MM.1S (cell line): ENCODE data around the gene GSTT4.

Experiments used
- EZH2 ChIP-seq: fragments of 300-600 bp; sonication (generic); optimal IDR thresholded peaks from 2 replicates; pipeline ENCODE3; 2017; ENCODE audit warnings: low read depth, mild to moderate bottlenecking, antibody characterized with exemption, low read length, mixed read lengths
- EZH2phosphoT487 ChIP-seq: fragments of 300-600 bp; sonication (generic); IDR thresholded peaks from 2 replicates; pipeline ENCODE4 v1.6.1; 2018; ENCODE audit warnings: antibody characterized with exemption, low read length
- TF ChIP-seq, protein P1 (sequence below): fragments of 300-600 bp; sonication (generic); IDR thresholded peaks from 2 replicates; pipeline ENCODE4 v1.5.1; 2016; ENCODE audit warnings: antibody characterized with exemption, low read length, mixed read lengths

DNA sequence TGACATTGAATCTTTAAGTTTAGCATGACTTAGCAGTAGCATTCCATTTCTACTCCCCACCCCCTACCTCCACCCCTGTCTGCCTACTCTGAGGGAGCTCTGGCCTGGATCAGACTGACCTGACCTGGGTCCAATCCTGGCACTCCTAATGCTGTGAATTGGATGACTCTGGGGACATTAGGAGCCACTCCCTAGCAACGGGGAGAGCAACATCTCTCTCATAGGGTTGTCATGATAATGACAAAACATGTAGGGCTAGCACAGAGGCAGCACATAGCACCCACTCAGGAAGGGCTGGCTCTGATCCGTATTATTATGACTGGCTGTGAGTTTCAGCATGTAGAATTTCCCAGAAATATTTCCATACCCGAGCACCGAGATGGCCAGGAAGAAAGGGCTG, 46.3 kb upstream of the GSTT4 start:
- TF ChIP-seq EZH2phosphoT487 (no peak), EZH2 (no peak)
- TF ChIP-seq, protein P1, sequence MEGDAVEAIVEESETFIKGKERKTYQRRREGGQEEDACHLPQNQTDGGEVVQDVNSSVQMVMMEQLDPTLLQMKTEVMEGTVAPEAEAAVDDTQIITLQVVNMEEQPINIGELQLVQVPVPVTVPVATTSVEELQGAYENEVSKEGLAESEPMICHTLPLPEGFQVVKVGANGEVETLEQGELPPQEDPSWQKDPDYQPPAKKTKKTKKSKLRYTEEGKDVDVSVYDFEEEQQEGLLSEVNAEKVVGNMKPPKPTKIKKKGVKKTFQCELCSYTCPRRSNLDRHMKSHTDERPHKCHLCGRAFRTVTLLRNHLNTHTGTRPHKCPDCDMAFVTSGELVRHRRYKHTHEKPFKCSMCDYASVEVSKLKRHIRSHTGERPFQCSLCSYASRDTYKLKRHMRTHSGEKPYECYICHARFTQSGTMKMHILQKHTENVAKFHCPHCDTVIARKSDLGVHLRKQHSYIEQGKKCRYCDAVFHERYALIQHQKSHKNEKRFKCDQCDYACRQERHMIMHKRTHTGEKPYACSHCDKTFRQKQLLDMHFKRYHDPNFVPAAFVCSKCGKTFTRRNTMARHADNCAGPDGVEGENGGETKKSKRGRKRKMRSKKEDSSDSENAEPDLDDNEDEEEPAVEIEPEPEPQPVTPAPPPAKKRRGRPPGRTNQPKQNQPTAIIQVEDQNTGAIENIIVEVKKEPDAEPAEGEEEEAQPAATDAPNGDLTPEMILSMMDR, result no peak
